ENCODE measurements around the gene KLHL6.

KLHL6 gene

DNA sequence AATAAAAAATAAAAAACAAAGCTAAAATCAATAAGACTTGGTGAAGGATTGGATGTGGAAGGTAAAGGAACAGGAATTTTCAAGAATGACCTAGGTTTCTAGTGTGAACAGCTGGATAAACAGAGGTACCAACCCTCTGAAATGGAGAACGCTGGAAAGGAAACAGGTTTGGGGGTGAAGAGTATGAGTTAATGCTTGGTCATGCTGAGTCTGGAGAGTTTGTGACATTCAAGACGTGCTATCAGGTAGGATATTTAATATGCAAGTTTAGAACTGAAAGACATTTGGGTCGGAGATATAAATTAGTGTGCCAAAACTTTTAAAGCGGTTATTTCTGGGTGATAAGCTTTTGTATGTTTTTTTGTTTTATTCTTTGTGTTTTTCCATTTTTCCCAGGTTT, 11.4 kb upstream of the KLHL6 start:
- DNase-seq (ENCODE audit: low spot score), result no peak

DNA sequence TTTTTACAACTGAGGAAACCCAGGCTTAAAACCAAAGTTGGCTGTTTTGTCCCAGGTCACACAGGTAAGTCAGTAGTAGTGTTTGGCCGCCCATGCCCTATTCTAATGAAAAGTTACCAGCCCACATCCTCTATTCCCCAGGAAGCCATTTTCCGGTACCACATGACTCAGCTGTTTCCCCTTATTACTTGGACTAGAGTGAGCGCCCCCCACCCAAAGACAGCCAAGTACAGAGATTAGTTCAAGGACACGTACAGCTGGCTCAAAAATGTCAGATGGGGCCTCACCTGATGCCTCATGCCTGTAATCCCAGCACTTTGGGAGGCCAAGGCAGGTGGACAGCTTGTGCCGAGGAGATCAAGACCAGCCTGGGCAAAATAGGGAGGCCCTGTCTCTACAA, 8.5 kb upstream of the KLHL6 start:
- no peak for DNase-seq (ENCODE audit: low spot score)

DNA sequence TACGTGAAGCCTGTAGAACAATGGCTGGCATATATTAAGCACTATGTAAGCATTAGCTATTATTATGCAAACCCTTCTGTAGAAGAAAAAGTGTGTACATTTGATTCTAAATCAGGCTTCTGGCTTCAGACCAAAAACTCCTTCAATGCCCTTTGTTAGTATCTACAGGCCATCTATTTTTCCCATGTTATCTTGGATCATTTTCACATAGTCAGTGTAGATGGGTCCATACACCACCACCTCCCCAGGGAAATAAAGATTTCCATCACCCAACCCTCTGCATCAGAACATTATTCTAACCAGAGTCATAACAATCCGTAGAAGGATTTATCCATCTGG, 8.0 kb upstream of the KLHL6 start:
- no peak for DNase-seq (ENCODE audit: low spot score)

DNA sequence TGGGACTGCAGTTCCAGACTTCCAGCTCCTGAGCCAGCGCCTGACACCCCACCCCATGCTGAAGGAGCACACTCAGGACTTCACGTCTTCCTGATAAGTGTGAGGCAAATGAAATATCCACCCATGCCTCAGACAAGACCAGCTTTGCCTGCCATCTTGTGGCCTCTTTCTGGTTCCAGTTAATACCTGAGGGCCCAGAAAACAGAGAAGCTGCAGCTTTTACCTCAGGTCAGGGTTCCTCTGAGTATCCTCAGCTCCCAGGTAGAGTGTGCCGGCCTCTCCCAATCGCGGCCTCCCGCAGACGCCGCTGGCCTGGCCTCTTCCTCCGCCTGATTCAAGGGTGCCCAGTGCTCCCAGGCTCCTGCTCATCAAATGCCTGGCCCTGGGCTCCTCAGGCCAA, 5.1 kb upstream of the KLHL6 start:
- DNase-seq (ENCODE audit: low spot score), result no peak

DNA sequence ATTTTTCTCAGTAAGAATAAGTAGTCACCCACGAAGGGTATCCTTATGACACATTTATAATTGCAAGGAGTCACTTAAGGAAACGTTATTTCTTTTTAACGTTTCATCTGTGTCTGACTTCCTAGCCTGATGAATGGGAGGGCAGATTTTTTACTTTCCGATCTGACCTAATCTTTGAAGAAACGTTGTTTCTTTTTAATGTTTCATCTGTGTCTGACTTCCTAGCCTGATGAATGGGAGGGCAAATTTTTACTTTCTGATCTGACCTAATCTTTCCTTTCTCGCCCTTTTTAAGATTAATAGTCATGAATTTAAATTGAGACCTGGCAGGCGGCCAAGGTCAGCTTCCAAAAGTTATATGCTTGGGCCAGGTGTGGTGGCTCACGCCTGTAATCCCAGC, 3.0 kb upstream of the KLHL6 start:
- DNase-seq (ENCODE audit: low spot score), result no peak

DNA sequence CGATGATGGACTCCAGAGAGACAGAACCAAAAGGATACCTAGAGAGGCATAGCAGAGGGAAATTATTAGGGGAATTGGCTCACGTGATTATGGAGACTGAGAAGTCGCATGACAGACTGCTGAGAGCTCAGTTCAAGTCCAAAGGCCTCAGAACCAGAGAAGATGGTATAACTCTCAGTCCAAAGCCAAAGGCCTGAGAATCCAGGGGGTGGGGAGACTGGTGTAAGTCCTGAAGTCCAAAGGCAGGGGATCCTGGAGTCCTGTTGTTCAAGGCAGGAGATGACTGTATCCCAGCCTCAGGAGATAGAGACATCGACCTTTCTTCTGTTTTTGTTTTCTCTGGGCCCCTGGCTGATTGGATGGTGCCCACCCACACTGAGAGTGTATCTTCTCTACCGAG, 1.2 kb upstream of the KLHL6 start:
- no peak for DNase-seq (ENCODE audit: low spot score)

DNA sequence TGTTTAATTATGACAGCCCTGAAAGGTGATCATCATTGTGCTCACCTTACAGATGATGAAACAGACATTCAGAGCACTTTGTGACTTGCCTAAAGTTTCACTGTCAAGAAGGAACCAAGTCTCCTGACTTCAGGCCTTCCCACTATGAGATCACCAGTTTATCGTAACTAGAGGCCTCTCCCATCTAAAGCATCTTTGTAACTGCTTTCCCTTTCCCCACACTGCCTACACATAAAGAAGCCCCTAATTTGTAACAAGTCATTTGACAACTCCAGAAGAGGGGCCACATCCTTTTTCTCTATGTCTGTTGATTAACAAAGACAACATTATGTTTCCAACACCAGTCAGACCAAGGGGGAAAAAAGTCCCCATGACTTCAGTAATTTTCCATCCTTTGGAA, 1.1 kb downstream of the KLHL6 start:
- no peak for DNase-seq (ENCODE audit: low spot score)

DNA sequence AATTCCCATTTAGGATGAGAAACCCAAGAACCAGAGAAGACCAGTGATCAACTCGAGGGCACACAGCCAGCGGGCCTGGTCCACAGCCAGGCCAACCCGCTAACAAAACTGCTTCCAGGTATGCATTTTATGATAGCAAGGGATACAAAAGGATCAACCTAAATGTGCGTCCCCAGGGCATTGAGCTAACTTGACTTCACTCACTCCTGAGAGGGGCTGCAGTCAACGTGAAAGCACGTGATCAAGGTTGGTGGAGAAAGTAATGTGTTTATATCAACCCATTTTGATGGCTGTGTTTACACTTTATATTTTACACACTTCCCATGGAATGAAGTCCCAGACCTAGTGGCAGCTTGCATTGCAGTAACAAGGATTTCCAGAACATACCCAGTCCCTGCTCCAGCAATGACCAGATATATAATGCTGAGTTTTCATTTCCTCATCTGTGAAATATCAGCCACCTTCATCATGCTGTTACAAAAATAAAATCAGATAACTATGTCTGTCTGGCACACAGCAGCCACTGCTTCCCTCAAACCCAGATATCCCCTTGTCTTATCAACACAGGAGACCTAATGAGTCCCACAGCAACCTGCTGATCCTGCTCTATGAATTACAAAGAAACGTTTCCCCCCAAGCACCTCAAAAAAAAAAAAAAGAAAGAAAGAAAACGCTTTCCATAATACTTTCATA, 2.0 kb downstream of the KLHL6 start:
- no peak for DNase-seq (ENCODE audit: low spot score)

DNA sequence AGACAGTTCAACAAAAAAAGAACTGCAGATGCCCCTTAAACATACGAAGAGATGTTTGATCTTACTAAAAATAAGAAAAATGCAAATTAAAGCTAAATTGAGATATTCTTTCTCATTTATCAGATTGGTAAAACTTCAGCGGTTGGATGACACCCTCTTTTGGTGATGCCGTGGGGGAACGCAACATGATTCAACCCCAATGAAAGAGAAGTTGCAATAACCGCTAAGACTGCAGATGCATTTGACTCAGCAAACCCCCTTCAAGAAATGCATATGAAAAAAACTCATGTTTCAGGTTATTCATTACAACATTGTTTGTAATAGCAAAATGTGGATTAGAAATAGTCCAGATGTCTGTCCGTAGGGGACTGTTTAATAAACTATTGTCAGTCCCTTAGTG, 3.6 kb downstream of the KLHL6 start:
- no peak for DNase-seq (ENCODE audit: low spot score)

DNA sequence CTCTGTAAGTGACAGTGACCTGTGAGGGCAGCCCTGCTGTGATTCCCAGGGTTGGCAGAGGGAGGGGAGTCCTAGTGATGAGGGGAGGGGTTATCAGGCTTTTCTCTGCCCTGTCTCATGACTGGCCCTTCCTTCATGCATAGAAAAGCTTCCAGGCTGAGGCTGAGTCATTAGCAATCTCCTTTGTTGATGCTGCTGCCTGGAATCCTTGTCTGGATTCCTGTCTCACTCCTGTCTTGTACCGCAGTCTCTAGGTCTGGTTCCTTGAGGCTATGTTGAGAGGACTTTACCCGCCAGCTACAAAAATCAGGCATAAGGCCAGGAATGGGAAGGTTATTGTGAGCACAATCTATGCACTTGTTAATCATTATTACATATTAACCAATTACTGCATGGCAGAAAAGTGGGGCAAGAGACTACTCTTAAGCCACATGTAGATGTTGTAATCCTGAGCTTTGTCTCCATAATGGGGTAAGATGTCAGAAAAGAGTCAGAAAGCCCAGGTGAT, 7.2 kb downstream of the KLHL6 start:
- no peak for DNase-seq (ENCODE audit: low spot score)

DNA sequence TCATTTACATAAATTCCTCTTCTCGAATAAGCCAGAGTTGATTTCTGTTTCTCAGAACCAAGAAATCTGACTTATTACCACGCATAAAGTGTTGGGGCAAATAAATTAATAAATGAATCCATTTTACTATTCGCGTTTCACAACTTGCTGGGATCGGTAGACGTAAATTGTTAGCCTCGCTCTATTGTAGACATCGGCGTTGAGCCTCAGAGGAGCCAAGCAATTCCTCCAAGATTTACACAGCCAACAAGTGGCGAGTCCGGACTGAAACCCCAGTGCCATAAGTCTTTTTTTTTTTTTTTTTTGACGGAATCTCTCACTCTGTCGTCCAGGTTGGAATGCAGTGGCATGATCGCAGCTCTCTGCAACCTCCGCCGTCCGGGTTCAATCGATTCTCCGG, 8.9 kb downstream of the KLHL6 start:
- no peak for DNase-seq (ENCODE audit: low spot score)

DNA sequence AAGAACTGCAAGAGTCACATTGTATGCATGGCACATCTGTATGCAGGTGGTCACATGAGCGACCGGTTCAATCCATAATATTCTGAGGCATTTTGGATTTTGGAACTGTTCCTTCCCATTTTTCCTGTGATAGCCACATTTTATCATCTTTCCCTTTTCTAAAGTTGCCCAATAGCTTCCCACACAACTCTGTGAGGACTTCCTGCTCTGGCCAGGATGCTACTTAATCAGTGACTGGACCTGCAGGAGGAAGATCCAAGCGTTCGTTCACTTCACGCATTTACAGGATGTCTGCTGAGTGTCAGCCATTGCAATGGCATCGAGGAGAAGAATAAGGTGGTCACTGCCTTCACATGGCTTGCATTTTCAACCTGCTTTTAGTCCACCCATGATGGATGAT, 9.8 kb downstream of the KLHL6 start:
- DNase-seq (ENCODE audit: low spot score), result no peak

DNA sequence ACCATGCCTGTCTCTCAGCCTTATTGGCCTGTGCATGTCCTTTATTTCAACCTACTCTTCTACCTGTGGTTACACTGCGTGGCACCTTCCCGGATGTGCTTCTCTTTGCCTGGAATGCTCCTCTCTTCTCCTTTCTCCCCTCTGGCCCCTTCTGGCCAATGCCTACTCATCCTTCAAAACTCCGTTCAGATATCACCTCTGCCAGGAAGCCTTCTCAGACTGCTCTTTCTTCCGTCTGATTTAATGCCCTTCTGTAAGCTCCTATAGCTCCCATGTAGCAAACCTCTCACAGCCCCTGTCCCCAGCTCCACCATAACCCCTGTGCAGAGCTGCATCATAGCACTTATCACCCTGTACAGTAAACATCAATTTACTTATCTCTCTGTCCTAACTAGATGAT, 13.2 kb downstream of the KLHL6 start:
- no peak for DNase-seq (ENCODE audit: low spot score)

DNA sequence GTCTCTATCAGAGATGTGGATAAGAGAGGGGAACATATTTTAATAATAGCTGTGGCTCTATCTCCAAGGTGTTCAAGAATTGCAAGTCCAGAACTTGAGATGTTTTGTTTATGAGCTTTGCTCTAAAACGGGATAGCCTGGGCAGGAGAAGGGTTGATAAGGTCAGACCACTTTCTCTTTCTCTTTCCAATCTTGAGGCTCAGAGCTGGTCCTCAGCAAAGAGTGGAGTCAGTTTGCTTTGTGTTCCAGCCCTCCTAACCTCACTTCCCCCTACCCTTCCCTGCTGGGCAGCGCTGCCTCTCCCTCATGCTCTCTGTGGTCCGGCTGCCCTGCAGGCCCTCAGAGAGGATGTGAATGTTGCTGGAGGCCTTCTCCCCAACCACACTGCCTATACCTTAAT, 13.8 kb downstream of the KLHL6 start:
- DNase-seq (ENCODE audit: low spot score), result no peak

DNA sequence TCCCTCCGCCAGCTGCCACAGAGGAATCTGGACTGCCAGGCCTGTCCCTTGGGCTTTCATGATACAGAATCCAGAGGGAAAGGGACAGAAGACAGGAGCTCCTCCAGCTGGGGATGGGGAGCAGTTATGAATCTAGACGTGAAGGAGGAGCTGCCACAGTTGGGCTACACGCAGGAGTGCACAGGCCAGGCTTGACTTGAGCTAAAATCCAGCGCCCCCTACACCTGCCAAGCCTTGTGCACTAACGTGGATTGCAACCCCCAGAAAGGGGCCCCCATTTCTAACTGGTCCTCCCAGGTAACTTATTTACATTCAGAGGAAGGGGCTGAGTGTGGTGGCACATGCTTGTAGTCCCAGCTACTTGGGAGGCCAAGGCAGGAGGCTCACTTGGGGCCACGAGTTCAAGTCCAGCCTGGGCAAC, 14.3 kb downstream of the KLHL6 start:
- no peak for DNase-seq (ENCODE audit: low spot score)

DNA sequence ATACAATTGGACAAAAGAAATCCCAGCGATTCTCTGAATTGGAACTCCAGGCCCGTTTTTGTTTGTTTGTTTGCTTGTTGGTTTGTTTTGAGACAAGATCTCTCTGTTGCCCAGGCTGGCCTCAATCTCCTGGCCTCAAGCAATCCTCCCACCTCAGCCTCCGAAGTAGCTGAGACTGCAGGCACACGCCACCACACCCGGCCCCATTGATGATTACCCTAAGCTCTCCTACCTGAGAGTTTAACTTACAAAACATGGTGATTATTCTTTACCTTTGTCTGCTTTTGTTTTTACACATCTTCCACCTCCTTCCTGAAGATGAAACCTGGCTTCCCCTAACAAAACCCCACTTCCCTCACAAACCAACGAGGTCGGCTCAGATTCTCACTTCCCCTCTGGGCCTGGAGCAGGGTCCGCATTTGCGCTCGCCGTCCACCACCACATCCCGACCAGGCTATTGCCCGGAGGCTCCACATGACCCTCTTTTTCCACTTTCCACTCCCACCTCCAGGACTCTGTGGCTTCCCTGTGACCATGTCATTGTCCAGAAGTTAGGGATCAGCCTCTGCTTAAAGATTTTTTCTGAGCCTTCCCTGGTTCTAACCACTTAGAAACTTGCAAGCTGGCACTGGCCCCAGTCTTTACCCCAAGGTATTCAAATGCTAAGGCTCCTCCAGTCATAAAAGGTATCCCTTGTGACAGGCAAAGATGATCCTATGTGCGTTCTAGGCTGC, 14.8 kb downstream of the KLHL6 start:
- DNase-seq (ENCODE audit: low spot score), result no peak

DNA sequence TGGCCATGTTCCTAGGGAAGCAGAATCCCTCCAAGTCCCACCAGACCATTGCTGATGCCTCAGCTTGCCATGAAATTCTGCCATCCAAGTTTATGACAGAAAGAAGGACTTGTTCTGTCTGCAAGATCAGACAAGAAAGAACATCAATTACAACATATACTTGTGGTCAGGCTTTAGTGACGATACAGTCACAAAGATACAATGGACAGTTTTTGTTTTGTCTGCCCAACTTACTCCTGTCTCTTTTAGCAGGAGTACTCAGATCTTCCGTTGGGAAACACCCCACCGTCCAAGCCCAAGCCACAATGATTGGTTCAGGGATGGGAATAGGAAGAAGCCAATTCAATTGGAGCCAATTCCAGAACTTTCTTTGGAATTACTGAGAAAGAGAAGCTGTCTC, 15.7 kb downstream of the KLHL6 start:
- no peak for DNase-seq (ENCODE audit: low spot score)

DNA sequence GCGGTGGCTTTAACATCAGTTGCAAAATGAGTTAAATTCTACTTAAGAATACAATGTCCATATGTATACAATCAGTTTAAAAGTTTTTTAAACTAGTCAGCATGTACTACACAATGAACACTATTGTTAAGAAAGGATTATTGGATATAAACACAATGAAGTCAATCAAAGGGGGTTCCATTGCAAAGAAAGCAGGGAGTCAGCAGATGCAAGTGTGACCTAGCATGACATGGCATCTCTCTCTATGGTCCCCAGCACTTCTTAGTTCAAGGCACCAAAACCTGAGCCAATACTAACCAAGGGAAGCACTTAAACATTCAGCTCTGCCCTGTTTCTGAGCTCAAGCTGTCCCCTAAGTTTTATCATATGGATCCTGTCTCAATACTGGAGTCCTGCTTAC, 17.0 kb downstream of the KLHL6 start:
- DNase-seq (ENCODE audit: low spot score), result no peak

DNA sequence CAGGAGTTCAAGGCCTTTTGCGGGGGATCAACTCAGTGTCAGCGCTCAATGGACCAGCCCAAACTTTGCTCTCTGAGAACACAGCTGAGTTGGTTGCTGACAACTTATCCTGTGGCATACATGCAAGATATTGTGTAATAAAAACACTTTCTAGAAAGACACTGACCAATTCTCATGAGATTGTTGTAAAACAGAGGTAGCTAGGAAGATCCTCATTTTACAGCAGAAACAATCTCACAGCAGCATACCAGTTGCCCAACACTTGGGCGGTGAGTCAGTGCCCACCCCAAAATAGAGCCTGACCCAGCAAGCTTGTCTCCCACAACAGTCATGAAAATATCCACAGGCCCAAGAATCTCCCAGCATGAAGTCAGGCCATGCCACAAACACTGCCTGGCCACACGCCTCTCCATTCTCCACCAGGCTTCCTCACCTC, 18.2 kb downstream of the KLHL6 start:
- DNase-seq (ENCODE audit: low spot score), result no peak

DNA sequence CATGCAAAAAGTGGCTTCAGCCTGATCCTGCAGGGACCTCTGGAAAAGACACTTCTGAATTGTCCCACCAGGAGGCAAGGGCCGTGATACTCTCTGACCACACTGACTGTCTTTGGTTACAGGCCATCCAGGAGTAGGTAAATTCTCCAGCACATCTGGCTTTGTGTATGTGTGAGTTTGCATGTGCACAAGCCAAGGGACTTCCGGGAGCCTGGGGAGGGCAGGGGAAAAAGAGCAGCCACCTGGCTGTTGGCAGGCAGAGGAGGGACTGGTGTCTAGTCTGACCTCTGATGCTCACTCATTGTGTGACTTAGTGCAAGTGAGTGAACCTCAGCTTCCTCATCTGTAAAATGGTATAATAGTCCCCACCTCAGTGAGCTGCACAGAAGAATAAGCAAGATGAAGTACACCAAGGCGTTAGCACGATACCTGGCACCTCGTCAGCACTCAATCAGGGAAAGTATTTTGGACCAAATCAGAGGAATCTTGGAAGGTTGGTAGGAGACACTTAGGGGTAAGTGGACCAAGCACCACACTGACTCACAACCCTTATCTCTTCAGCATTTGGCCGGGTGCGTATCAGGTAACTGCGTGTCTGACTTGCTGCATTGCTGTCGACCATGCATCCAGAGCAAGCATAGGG, 19.1 kb downstream of the KLHL6 start:
- DNase-seq (ENCODE audit: low spot score), result no peak

DNA sequence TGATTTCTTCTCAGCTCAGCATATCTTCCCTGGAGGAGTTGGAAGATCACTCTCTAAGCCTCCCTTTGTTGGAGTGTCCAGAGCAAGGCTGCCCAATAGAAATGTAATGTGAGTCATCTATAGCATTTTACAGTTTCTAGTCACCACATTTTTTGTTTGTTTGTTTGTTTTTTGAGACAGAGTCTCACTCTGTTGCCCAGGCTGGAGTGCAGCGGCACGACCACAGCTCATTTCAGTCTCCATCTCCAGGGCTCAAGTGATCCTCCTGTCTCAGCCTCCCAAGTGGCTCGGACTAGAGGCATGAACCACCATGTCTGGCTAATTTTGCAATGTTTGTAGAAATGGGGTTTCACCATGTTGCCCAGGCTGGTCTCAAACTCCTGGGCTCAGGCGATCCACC, 21.3 kb downstream of the KLHL6 start:
- DNase-seq (ENCODE audit: low spot score), result no peak

DNA sequence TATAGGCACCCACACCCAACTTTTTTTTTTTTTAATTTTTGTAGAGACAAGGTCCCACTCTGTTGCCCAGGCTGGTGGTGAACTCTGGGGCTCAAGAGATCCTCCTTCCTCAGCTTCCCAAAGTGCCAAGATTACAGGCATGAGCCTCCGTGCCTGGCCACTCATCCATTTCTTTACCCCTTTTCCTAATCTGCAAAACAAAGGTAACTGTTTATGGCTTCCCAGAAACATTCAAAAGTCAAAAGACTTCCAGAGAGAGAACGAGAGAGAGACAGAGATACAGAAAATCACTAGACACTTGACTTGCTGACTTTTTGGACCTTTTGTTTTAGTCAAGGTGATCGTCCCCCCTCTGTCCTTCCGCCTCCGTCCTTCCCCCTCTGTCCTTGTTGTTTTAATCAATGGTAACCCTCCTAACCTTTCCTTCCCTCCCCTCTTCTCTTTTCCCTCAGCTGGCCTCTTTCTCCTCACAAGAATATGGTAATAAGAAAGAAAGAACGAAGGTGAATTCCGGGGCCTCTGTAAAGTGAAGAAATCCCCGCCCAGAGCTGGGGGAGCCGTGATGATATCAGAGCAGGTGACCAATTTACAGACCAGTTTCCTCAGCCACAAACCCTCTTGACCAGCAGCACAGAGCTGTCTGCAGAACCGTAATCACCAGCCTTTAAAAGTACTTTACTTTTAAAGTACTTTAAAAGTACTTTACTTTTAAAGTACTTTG, 21.9 kb downstream of the KLHL6 start:
- DNase-seq (ENCODE audit: low spot score), result no peak

Measured in HuH-7.5 (cell line).